Panc1 (cell line): ENCODE data around the gene SAYSD1. TPM values are rescaled to one million over a fixed set of nuclear protein-coding genes. Genes with fewer than 3 reads are reported as not detected.

Experiments used
- ATAC-seq: fragments of 200-7000 bp; cut with Tn5 transposase; 2 replicates; pipeline ENCODE4 v1.9.1; 2020; ENCODE audit warnings: mild to moderate bottlenecking, moderate library complexity
- BruUV-seq: library from RNA; stranded (reverse); fragments of 400-500 nt; replicated peaks from 2 replicates; lab custom pipeline; 2021; lab: Mats Ljungman, UMichigan
- CTCF ChIA-PET: fragments of 300-600 bp; sonication (Branson Sonifier 250); formaldehyde crosslinking; loops from one replicate; lab custom pipeline; 2022; ENCODE audit warnings: antibody characterized with exemption; lab: Charles Lee
- POLR2A ChIA-PET: fragments of 300-600 bp; sonication (Branson Sonifier 250); formaldehyde crosslinking; loops from one replicate; lab custom pipeline; 2022; ENCODE audit warnings: antibody characterized with exemption; lab: Charles Lee
- DNase-seq: peaks from one replicate; pipeline ENCODE4 v3.0.0-alpha.2; 2010; ENCODE audit warnings: low read depth, low spot score
- H3K27ac ChIP-seq: 2 replicates; pipeline ENCODE4 v1.5.1; 2011; ENCODE audit warnings: mild to moderate bottlenecking, low read length, inconsistent platforms
- H3K27me3 ChIP-seq: fragments of 200-500 bp; sonication (Bioruptor generic); 2 replicates; pipeline ENCODE4 v1.6.0; 2014; ENCODE audit warnings: low read length, inconsistent platforms; ENCODE audit not compliant: control insufficient read depth, insufficient read depth
- H3K36me3 ChIP-seq: fragments of 200-500 bp; sonication (Bioruptor generic); 2 replicates; pipeline ENCODE4 v1.5.1; 2014; ENCODE audit warnings: inconsistent platforms, mild to moderate bottlenecking, low read length, moderate library complexity; ENCODE audit not compliant: control insufficient read depth, insufficient read depth
- H3K4me1 ChIP-seq: 2 replicates; pipeline ENCODE4 v1.5.1; 2011; ENCODE audit warnings: inconsistent platforms, mild to moderate bottlenecking, low read length, moderate library complexity; ENCODE audit not compliant: control insufficient read depth, insufficient read depth
- H3K4me3 ChIP-seq, 2 experiments: 2 replicates each; pipeline ENCODE4 v1.5.1; 2011 to 2012; ENCODE audit warnings: low read depth in 2 of 2, low read length in 2 of 2, mild to moderate bottlenecking in 2 of 2, inconsistent platforms in 1 of 2, moderate library complexity in 1 of 2
- H3K9me3 ChIP-seq: fragments of 200-500 bp; sonication (Bioruptor generic); 2 replicates; pipeline ENCODE4 v1.5.1; 2014; ENCODE audit warnings: low read depth, mild to moderate bottlenecking, inconsistent platforms, low read length, moderate library complexity; ENCODE audit not compliant: control insufficient read depth, insufficient read depth
- CTCF ChIP-seq: fragments of 450-650 bp; IDR thresholded peaks from 2 replicates; pipeline ENCODE4 v1.5.1; 2017; ENCODE audit warnings: mild to moderate bottlenecking
- POLR2AphosphoS5 ChIP-seq: IDR thresholded peaks from 2 replicates; pipeline ENCODE4 v1.6.1; 2012; ENCODE audit warnings: mild to moderate bottlenecking, low read depth, low read length, moderate library complexity
- SIN3A ChIP-seq: IDR thresholded peaks from 2 replicates; pipeline ENCODE4 v1.6.1; 2012; ENCODE audit warnings: low read depth, mild to moderate bottlenecking, low read length, moderate library complexity, borderline replicate concordance; ENCODE audit not compliant: insufficient read depth
- TCF7L2 ChIP-seq: IDR thresholded peaks from 2 replicates; pipeline ENCODE4 v1.6.1; 2011; ENCODE audit warnings: mild to moderate bottlenecking, low read depth, low read length, inconsistent platforms
- in situ Hi-C: cut with HindIII; loops from 2 replicates; pipeline ENCODE4 v1.10.0; 2016; ENCODE audit warnings: low sequenced_read_pairs, low pct_unique_long_range_greater_than_20kb
- intact Hi-C: fragments of 100-400 bp; cut with micrococcal nuclease; formaldehyde crosslinking; loops from one replicate; pipeline ENCODE4 v1.10.0; 2022; ENCODE audit not compliant: unreplicated experiment
- total RNA-seq: library from RNA; stranded (reverse); gene quantifications from one replicate; pipeline ENCODE4 v1.2.1, GENCODE V29; 2021; ENCODE audit not compliant: unreplicated experiment
- TF ChIP-seq, protein P1 (sequence below), 2 experiments: IDR thresholded peaks; 2 replicates each; pipeline ENCODE4 v1.6.1; 2011 to 2012; ENCODE audit warnings: low read depth in 2 of 2, control low read depth in 1 of 2, low read length in 1 of 2, mild to moderate bottlenecking in 1 of 2, moderate library complexity in 1 of 2; ENCODE audit not compliant: insufficient read depth in 1 of 2

The SAYSD1 gene
- total RNA-seq, 1 experiment from 2014 or later, result 17.0 TPM

DNA sequence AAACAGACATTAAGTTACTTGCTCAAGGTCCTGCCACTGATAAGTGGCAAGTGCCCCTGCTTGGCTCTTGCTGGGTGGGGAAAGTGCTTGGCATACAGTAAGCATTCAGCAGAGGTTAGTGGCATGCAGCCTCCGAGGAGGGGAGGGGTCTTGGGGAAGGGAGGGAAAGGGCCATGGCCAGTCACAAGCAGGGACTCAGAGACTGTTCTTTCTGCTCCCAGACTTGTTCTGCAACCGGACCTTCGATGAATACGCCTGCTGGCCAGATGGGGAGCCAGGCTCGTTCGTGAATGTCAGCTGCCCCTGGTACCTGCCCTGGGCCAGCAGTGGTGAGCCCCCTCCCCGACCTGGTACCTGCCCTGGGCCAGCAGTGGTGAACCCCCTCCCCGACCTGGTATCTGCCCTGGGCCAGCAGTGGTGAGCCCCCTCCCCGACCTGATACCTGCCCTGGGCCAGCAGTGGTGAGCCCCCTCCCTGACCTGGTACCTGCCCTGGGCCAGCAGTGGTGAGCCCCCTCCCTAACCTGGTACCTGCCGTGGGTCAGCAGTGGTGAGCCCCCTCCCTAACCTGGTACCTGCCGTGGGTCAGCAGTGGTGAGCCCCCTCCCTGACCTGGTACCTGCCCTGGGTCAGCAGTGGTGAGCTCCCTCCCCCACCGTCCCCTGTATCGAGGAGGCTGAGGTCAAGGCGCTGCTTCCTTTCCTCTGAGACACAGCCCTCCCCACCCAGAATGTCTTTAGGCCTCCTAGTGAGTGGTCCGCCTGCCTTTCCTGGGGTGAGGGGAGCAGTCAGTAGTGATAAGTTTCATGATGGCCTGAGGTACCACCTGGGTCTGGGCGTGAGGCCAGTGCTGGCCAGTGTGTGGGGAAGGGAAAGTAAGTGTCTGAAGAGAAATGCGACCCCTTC lies 57.5 kb downstream of the SAYSD1 start:
- H3K27ac ChIP-seq, result no peak overlapping the region
- TF ChIP-seq POLR2AphosphoS5 (no peak), TCF7L2 (no peak), CTCF (no peak), SIN3A (no peak)
- TF ChIP-seq, protein P1, sequence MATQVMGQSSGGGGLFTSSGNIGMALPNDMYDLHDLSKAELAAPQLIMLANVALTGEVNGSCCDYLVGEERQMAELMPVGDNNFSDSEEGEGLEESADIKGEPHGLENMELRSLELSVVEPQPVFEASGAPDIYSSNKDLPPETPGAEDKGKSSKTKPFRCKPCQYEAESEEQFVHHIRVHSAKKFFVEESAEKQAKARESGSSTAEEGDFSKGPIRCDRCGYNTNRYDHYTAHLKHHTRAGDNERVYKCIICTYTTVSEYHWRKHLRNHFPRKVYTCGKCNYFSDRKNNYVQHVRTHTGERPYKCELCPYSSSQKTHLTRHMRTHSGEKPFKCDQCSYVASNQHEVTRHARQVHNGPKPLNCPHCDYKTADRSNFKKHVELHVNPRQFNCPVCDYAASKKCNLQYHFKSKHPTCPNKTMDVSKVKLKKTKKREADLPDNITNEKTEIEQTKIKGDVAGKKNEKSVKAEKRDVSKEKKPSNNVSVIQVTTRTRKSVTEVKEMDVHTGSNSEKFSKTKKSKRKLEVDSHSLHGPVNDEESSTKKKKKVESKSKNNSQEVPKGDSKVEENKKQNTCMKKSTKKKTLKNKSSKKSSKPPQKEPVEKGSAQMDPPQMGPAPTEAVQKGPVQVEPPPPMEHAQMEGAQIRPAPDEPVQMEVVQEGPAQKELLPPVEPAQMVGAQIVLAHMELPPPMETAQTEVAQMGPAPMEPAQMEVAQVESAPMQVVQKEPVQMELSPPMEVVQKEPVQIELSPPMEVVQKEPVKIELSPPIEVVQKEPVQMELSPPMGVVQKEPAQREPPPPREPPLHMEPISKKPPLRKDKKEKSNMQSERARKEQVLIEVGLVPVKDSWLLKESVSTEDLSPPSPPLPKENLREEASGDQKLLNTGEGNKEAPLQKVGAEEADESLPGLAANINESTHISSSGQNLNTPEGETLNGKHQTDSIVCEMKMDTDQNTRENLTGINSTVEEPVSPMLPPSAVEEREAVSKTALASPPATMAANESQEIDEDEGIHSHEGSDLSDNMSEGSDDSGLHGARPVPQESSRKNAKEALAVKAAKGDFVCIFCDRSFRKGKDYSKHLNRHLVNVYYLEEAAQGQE (IDR thresholded peaks at IDR 0.05; ENCODE audit: insufficient read depth in 1 of 2, low read depth in 2 of 2, low read length in 1 of 2), result no peak
- H3K4me3 ChIP-seq, result no peak overlapping the region
- intact Hi-C loops (no loop called here), in situ Hi-C loops (no loop called here)
- DNase-seq, result no peak
- CTCF ChIA-PET, result no interaction called here
- ATAC-seq, result no peak
- POLR2A ChIA-PET, result interaction anchor here (0.5 kb wide), 1 partner anchor 101 kb away, joined by 7 read pairs; no protein-coding TSS in a partner anchor
- peaks cover 7% of the 10 kb centered on the region; the same call in 1 of the 2 replicates for H3K4me1 ChIP-seq
- H3K27me3 ChIP-seq, result peaks cover 2% of the 10 kb centered on the region; the same call in 1 of the 2 replicates
- no peaks in the 10 kb centered on the region for H3K36me3 ChIP-seq
- no peaks in the 10 kb centered on the region for H3K9me3 ChIP-seq
- no TSS peak for BruUV-seq

DNA sequence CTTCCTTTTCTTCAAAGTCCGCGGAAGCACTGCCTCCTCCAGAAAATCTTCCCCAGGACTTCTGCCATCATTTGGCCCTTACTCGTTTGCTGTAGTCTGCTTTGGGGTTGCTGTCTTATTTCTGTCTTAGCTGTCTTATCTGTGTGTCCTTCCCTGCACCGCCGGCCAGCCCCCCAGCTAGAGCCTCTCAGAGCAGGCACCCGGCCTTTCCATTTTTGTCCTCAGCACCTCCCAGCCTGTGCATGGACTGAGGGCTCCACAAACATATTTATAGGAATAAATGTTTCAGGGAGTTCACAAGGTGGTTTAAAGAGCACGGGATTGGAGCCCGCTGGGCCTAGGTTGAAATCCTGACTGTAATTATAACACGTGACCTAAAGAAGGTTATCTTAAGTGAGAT lies 58.3 kb downstream of the SAYSD1 start:
- ChIA-PET POLR2A (no interaction called here), CTCF (no interaction called here)
- BruUV-seq, result no TSS peak
- no peak overlapping the region for H3K4me3 ChIP-seq
- H3K27me3 ChIP-seq, result peaks cover 2% of the 10 kb centered on the region; the same call in 1 of the 2 replicates
- in situ Hi-C loops (no loop called here), intact Hi-C loops (no loop called here)
- no peak for DNase-seq
- H3K27ac ChIP-seq, result no peak overlapping the region
- ATAC-seq, result no peak
- TF ChIP-seq TCF7L2 (no peak), CTCF (no peak), POLR2AphosphoS5 (no peak), SIN3A (no peak)
- TF ChIP-seq, protein P1 (IDR thresholded peaks at IDR 0.05; ENCODE audit: insufficient read depth in 1 of 2, low read depth in 2 of 2, low read length in 1 of 2), result no peak
- H3K36me3 ChIP-seq, result no peaks in the 10 kb centered on the region
- no peaks in the 10 kb centered on the region for H3K9me3 ChIP-seq
- H3K4me1 ChIP-seq, result peaks cover 4% of the 10 kb centered on the region; the same call in 1 of the 2 replicates
